GM19240 (cell line): ENCODE data around the gene GKN2.
"Not testable (repeated sequence)": the region's sequence is repeated elsewhere in the genome, so short reads cannot be mapped to it uniquely, and the experiment has no call there.

Experiments
- DNase-seq: peaks from one replicate; pipeline ENCODE4 v3.0.0; 2011; ENCODE audit warnings: low spot score; ENCODE audit not compliant: insufficient read length

Gene GKN2

DNA sequence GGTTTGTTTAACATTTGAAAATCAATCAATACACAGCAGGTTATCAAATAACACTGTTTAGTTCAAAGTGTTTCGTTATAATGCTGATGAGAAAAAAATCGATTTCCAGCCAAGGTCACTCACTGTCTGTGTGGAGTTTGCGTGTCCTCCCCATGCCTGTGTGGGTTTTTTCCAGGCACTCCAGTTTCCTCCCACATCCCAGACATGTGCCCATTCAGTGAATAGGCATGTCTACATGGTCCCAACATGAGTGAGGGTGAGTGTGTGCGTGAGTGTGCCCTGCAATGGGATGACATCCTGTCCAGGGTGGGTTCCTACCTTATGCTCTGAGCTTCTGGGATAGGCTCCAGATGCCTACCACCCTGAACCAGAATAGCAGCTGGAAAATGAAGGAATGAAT is 8.7 kb upstream of the GKN2 start:
- no peak for DNase-seq

DNA sequence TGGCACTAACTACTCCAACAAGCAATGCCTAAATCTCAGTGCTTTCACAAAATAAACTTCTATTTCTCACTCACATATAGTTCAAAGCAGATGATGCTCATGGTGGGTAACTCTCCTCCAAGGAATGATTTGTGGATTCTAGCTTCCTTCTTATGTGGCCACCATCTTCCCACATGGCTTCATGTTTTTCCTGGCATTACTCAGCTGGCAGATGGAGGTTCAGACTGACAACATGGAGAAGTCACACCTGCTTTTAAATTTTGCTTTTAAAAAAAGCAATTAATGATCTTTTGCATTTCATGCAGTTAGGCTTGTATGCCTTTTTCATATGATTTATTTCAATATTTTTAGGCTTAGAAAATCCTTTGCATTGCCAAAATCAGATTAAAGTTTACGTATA is 6.3 kb upstream of the GKN2 start:
- no peak for DNase-seq

GRCh38 chr2:68955432-68955831 is 2.7 kb upstream of the GKN2 start:
- not testable (repeated sequence) for DNase-seq

- DNase-seq, result no peak
Observed at GRCh38 chr2:68951899-68952298, 794 bp downstream of the GKN2 start.

- no peak for DNase-seq
Observed at GRCh38 chr2:68948710-68949109, 4.0 kb downstream of the GKN2 start.

DNA sequence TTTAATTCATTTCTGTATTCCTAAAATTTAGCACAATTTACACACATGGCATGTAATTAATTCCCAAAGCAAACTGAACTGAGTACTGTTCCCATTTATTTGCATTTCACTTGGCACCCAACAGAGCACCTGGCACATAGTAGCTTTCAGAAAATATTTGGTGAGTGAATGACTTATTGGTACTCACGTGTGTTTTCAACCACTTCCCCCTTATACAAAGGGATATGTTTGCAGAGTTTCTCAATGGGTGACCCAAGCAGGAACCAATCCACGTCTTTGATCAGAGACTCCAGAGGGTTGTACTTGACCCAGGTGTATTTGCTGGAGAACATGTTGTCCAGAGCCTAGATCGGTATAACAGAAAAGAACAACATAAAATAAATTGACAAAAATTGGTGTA is 6.6 kb downstream of the GKN2 start:
- no peak for DNase-seq

GRCh38 chr2:68943581-68944568 is 8.8 kb downstream of the GKN2 start:
- peak; percentile 46 for DNase-seq

DNA sequence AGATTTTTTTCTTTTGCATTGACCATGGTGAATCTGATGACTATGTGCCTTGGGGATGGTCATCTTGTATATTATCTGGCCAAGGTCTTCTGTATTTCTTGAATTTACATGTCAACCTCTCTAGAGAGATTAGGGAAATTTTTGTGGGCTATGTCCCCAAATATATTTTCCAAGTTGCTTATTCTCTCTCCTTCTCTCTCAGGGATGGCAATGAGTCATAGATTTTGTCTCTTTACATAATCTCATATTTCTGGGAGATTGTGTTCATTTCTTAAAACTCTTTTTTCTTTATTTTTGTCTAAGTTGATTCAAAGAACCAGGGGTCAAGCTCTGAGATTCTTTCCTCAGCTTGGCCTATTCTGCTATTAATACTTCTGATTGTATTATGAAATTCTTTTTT is 9.9 kb downstream of the GKN2 start:
- DNase-seq, result no peak

- DNase-seq, result no peak
Observed at GRCh38 chr2:68940369-68940768, 12.3 kb downstream of the GKN2 start.

GRCh38 chr2:68939962-68940361 is 12.7 kb downstream of the GKN2 start:
- DNase-seq, result no peak

DNA sequence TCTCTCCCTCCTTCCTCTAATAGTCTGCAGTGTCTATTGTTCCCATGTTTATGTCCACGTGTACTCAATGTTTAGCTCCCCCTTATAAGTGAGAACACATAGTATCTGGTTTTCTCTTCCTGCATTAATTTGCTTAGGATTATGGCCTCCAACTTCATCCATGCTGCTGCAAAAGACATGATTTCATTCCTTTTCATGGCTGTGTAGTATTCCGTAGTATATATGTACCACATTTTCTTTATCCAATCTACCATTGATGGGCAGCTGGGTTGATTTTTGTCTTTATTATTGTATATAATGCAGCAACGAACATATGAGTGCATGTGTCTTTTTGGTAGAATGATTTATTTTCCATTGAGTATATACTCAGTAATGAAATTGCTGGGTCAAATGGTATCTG is 13.8 kb downstream of the GKN2 start:
- DNase-seq, result no peak

GRCh38 chr2:68937346-68938055 is 15.2 kb downstream of the GKN2 start:
- no peak for DNase-seq

DNA sequence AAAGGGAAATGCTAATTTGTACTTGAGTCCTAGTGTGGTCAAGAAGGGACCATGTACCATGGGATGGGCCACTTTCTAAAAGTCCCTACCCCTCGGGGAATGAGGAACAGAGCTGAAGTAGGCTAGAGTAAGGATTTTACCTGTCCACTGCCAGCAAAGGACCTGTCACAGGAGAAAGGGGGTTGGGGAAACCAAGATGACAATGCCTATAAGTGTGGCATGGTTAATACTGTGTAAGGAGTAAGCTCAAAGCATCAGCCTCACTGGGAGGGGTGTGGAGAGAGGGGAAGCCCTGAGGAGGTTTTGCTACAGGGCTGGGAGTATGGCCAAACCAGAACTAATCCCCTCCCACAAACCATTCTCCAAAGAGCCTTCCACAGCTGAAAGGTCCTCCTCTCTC is 15.8 kb downstream of the GKN2 start:
- DNase-seq, result no peak

GRCh38 chr2:68936427-68936826 is 16.3 kb downstream of the GKN2 start:
- no peak for DNase-seq

DNA sequence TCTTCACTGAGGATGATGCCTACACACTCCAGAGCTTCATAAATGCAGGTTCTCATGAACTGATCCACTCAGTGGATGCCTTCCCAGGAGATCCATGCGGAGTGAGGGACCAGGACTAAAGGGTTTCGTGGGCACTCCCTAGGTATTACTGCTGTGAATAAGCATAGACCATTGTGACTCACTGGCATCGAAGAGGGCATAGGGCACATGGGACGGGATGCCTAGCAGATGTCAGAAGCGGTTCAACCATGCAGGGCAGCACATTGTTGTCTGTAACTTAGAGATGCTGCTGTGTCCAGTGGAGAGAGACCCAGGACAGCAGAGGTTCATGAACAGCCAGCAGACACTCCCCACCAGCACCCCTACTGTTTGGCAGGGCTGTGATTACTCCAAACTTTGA is 17.2 kb downstream of the GKN2 start:
- no peak for DNase-seq

- no peak for DNase-seq
Observed at GRCh38 chr2:68934021-68934420, 18.7 kb downstream of the GKN2 start.

- no peak for DNase-seq
Observed at GRCh38 chr2:68932402-68932801, 20.3 kb downstream of the GKN2 start.

GRCh38 chr2:68931799-68932198 is 20.9 kb downstream of the GKN2 start:
- DNase-seq, result no peak

- DNase-seq, result no peak
Observed at GRCh38 chr2:68931149-68931711, 21.5 kb downstream of the GKN2 start.

- no peak for DNase-seq
Observed at GRCh38 chr2:68926796-68927195, 25.9 kb downstream of the GKN2 start.

DNA sequence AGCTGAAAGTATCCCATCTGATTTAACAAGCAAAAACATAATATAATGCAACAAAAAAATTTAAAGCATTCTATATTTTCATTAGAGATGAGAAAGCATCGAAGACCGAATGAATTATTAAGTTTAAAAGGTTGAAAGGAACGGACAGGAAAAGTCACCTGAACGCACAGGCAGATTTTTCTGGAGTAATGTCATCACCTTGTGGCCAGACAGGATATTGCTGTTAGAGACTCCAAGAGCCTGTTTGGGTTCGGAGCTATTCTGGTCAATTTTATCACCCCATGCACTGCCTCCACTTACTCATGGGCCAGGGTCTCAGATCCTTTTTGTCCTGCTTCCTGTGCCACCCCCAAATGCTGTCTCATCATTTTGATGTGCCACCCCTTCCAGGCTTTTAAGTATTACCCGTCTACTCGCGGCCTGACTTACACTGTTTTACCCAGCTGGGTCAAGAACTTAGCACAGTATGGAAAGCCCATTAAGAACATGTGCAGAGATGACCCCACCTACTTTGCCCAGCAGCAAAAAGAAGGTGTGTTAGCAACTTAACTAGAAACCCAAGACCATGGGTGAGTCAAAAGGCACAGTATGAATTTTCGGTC is 27.3 kb downstream of the GKN2 start:
- peak; percentile 35 for DNase-seq

DNA sequence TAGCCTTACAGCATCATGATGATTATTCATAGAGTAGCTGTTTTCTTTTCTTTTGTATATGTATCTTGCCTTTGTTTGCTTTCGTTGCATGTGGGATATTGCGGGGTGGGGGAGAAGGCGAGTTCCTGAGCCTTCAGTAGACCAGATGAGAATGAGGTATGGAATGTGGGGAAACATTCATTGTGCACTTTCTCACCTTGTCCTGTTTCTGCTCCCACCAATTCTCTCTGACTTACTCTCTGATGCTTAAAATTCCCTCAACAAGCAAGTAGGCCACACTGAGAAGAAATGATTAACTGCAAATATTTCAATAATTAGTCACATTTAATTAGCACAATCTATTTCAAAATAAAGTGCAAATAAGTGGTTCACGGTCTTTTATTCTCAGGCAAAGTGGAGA is 31.0 kb downstream of the GKN2 start:
- DNase-seq, result no peak
